Peyer's patch (tissue), 4 donors: ENCODE measurements around the gene RNF213. TPM values are rescaled to one million over a fixed set of nuclear protein-coding genes. Genes with fewer than 3 reads are reported as not detected.
A peak's percentile ranks its signal among the peaks of the same experiment; 100 is the strongest.
"Not testable (repeated sequence)": the region's sequence is repeated elsewhere in the genome, so short reads cannot be mapped to it uniquely, and the experiment has no call there.

Source experiments
- DNase-seq, 3 donors: peaks; one replicate each; pipeline ENCODE4 v3.0.0-alpha.2; 2017 to 2019
- H3K27ac ChIP-seq, 4 donors: fragments of 200-600 bp; sonication (generic); one replicate each; pipeline ENCODE4 v1.5.1; 2016 to 2019
- H3K27me3 ChIP-seq, 2 donors: fragments of 200-600 bp; sonication (generic); one replicate each; pipeline ENCODE4 v1.5.1; 2019
- H3K36me3 ChIP-seq, 3 donors: fragments of 200-600 bp; sonication (generic); one replicate each; pipeline ENCODE4 v1.5.1; 2016 to 2019
- H3K4me1 ChIP-seq, 4 donors: fragments of 200-600 bp; sonication (generic); one replicate each; pipeline ENCODE4 v1.5.1; 2016 to 2019
- H3K4me3 ChIP-seq, 4 donors: fragments of 200-600 bp; sonication (generic); 1 replicate in 3 of 4; 2 replicates in 1 of 4; pipeline ENCODE4 v1.5.1; 2016 to 2019; ENCODE audit warnings: mild to moderate bottlenecking in 1 of 4
- H3K9me3 ChIP-seq, 4 donors: fragments of 200-600 bp; sonication (generic); one replicate each; pipeline ENCODE4 v1.5.1; 2016 to 2019; ENCODE audit warnings: mild to moderate bottlenecking in 1 of 4
- CTCF ChIP-seq, 6 experiments: fragments of 450-650 bp in 4 of 6; fragments of 200-600 bp in 2 of 6; sonication (generic) in 1 of 6; IDR thresholded peaks; one replicate each; pipeline ENCODE4 v1.5.1; 2017 to 2019; ENCODE audit warnings: antibody characterized with exemption in 6 of 6, mild to moderate bottlenecking in 3 of 6, moderate library complexity in 1 of 6
- POLR2A ChIP-seq, 2 donors: fragments of 450-650 bp; IDR thresholded peaks; one replicate each; pipeline ENCODE4 v1.5.1; 2017; ENCODE audit warnings: antibody characterized with exemption in 2 of 2, mild to moderate bottlenecking in 2 of 2, moderate library complexity in 2 of 2
- total RNA-seq, 4 donors: library from RNA; depleted of rRNA; stranded (reverse); fragments of >200 nt; gene quantifications; one replicate each; pipeline ENCODE4 v1.1.0, GENCODE V29; 2016

The RNF213 gene
- total RNA-seq, 4 donors from 2014 or later: 187 to 404 (median 293) TPM

DNA sequence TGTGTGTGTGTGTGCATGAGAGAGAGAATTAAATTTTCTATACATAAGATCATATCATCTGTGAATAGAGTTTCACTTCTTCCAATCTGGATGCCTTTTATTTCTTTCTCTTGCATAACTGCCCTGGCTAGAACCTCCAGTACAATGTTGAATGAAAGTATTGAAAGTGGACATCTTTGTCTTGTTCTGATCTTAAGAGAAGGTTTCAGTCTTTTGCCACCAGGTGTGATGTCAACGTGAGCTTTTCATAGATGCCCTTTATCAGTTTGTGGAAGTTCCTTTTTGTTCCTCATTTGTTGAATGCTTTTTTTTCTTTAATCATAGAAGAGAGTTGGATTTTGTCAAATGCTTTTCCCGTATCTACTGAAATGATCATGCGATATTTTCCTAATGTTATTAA is 63.3 kb downstream of the RNF213 start:
- DNase-seq: no peak
- Histone ChIP-seq H3K27ac (no peak overlapping the region), H3K4me3 (no peak overlapping the region), H3K9me3 (no peaks in the 10 kb centered on the region), H3K36me3 (peaks cover 0 to 97% (median 0%) of the 10 kb centered on the region in 3 donors), H3K4me1 (no peaks in the 10 kb centered on the region), H3K27me3 (no peaks in the 10 kb centered on the region)
- TF ChIP-seq CTCF (IDR thresholded peaks at IDR 0.05): no peak
- no peak for TF ChIP-seq POLR2A (IDR thresholded peaks at IDR 0.05)

- H3K36me3 ChIP-seq: peaks cover 0 to 97% (median 0%) of the 10 kb centered on the region in 3 donors
Measured at GRCh38 chr17:80327518-80327917, 66.9 kb downstream of the RNF213 start.

DNA sequence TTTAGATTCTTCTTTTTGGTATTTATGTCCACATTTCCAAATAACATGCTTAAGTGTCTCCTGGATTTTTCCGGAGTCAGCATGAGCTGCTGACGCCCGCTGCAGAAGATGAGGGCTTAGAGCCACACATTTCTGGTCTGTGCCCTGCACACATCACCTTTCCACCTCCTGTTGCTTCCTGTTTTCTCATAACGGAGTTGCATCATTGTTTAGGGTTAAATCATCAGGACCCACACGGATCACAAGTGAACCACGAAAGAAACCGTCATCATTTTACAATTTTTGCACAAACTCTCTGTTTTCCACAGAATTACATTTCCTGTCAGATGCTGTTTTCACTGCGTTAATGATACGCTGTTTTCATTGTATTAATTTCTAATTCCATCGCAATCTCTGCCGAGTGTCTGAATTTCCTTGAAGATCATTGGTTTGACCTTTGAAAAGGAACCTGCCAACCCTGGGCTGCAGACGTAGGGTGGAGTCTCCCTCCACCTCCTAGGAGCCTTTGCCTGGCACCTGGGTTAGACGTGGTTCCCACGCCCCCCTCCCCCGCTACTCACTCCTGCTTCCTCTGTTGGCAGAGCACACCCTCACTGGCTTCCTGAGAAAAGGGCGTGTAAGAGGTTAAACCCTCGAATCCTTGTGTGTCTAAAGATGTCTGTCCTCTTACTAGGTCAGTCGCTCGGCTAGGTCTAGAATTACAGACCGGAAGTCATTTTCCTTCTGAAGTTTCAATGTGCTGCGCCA is 68.2 kb downstream of the RNF213 start:
- H3K4me3 ChIP-seq: no peak overlapping the region
- TF ChIP-seq CTCF (IDR thresholded peaks at IDR 0.05): no peak
- no peak for TF ChIP-seq POLR2A (IDR thresholded peaks at IDR 0.05)
- no peaks in the 10 kb centered on the region for H3K4me1 ChIP-seq
- H3K27me3 ChIP-seq: no peaks in the 10 kb centered on the region
- H3K9me3 ChIP-seq: no peaks in the 10 kb centered on the region
- no peak overlapping the region for H3K27ac ChIP-seq
- H3K36me3 ChIP-seq: peaks cover 0 to 97% (median 0%) of the 10 kb centered on the region in 3 donors
- DNase-seq: no peak

More at GRCh38 chr17:80327518-80327917, 66.9 kb downstream of the RNF213 start:
- no peaks in the 10 kb centered on the region for H3K27me3 ChIP-seq
- no peak overlapping the region for H3K4me3 ChIP-seq
- no peaks in the 10 kb centered on the region for H3K9me3 ChIP-seq
- TF ChIP-seq POLR2A (IDR thresholded peaks at IDR 0.05) (no peak), CTCF (IDR thresholded peaks at IDR 0.05) (no peak)
- no peak for DNase-seq
- no peak overlapping the region for H3K27ac ChIP-seq
- H3K4me1 ChIP-seq: no peaks in the 10 kb centered on the region

DNA sequence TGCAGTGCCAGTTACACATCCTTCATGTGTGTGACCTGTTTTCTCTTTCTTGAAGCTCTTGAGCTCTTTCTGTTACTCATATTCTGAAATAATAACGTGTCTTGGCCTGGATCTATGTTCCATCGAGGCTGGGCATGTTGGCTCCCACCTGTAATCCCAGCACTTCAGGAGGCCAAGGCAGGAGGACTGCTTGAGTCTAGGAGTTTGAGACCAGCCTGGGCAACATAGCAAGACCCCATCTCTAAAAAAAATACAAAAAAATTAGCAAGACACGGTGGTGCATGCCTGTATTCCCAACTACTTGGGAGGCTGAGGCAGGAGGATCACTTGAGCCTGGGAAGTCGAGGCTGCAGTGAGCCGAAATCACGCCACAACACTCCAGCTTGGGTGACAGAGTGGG is 68.8 kb downstream of the RNF213 start:
- H3K4me3 ChIP-seq, H3K27ac ChIP-seq, H3K4me1 ChIP-seq, H3K9me3 ChIP-seq, DNase-seq, H3K27me3 ChIP-seq: not testable (repeated sequence)
- H3K36me3 ChIP-seq: peaks cover 0 to 100% (median 0%) of the 10 kb centered on the region in 3 donors

GRCh38 chr17:80330276-80330675 is 69.6 kb downstream of the RNF213 start:
- peaks cover 0 to 100% (median 0%) of the 10 kb centered on the region in 3 donors for H3K36me3 ChIP-seq
- no peaks in the 10 kb centered on the region for H3K9me3 ChIP-seq
- H3K4me1 ChIP-seq: no peaks in the 10 kb centered on the region
- H3K27ac ChIP-seq: no peak overlapping the region
- no peak for DNase-seq
- TF ChIP-seq POLR2A (IDR thresholded peaks at IDR 0.05): no peak
- TF ChIP-seq CTCF (IDR thresholded peaks at IDR 0.05): no peak
- H3K4me3 ChIP-seq: no peak overlapping the region
- no peaks in the 10 kb centered on the region for H3K27me3 ChIP-seq

DNA sequence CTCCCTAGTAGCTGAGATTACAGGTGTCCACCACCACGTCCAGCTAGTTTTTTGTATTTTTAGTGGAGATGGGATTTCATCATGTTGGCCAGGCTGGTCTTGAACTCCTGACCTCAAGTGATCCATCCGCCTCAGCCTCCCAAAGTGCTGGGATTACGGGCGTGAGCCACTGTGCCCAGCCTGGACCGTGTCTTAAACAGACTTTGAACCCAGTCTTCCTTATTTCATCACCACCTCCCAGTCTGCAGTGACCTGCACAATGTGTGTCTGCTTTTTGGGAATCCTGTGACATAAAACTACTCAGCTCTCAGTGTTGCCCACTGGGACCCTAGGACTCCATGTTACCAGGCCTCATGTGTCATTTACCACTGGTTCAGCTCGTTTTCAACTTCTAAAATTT is 70.3 kb downstream of the RNF213 start:
- Histone ChIP-seq H3K36me3 (peaks cover 0 to 100% (median 0%) of the 10 kb centered on the region in 3 donors), H3K27ac (peak overlapping the region in 1 of 4 donors; percentile 57)
- DNase-seq, H3K9me3 ChIP-seq, H3K27me3 ChIP-seq, H3K4me3 ChIP-seq, H3K4me1 ChIP-seq: not testable (repeated sequence)
